ENCODE measurements around the gene TMEM150A.
"Not testable (repeated sequence)": the region's sequence is repeated elsewhere in the genome, so short reads cannot be mapped to it uniquely, and the experiment has no call there.

The TMEM150A gene

GRCh38 chr2:85577063-85577385, 25.5 kb downstream of the TMEM150A start:
- H3K27me3 ChIP-seq (ENCODE audit: control insufficient read depth in 1 of 2, insufficient read depth in 2 of 2, low read length in 2 of 2), result no peaks in the 10 kb centered on the region
- peak overlapping the region; percentile 84 for H3K27ac ChIP-seq (ENCODE audit: low read depth, low read length)
- peak overlapping the region; percentile 89 to 92 for H3K9ac ChIP-seq (ENCODE audit: low read depth in 1 of 2, low read length in 2 of 2)
- H3K4me3 ChIP-seq (ENCODE audit: low read depth in 1 of 2, low read length in 2 of 2), result peak overlapping the region; percentile 92 to 94
- H3K4me1 ChIP-seq (ENCODE audit: control insufficient read depth in 1 of 2, insufficient read depth in 2 of 2, low read length in 2 of 2), result peaks cover 23 to 26% of the 10 kb centered on the region in 2 donors
- peaks cover 5 to 10% of the 10 kb centered on the region in 2 donors for H3K36me3 ChIP-seq (ENCODE audit: control insufficient read depth in 1 of 2, insufficient read depth in 2 of 2, low read length in 2 of 2)
- H3K9me3 ChIP-seq (ENCODE audit: control insufficient read depth in 1 of 2, low read length in 2 of 2), result no peaks in the 10 kb centered on the region

- H3K4me3 ChIP-seq (ENCODE audit: low read depth in 1 of 2, low read length in 2 of 2), result no peak overlapping the region
- H3K9me3 ChIP-seq (ENCODE audit: control insufficient read depth in 1 of 2, low read length in 2 of 2), result no peaks in the 10 kb centered on the region
- no peak overlapping the region for H3K27ac ChIP-seq (ENCODE audit: low read depth, low read length)
Measured at GRCh38 chr2:85575739-85576138, 26.8 kb downstream of the TMEM150A start.

GRCh38 chr2:85566265-85566664, 36.2 kb downstream of the TMEM150A start:
- H3K27me3 ChIP-seq (ENCODE audit: control insufficient read depth in 1 of 2, insufficient read depth in 2 of 2, low read length in 2 of 2), result no peaks in the 10 kb centered on the region

More at GRCh38 chr2:85575739-85576138, 26.8 kb downstream of the TMEM150A start:
- no peaks in the 10 kb centered on the region for H3K27me3 ChIP-seq (ENCODE audit: control insufficient read depth in 1 of 2, insufficient read depth in 2 of 2, low read length in 2 of 2)
- H3K4me1 ChIP-seq (ENCODE audit: control insufficient read depth in 1 of 2, insufficient read depth in 2 of 2, low read length in 2 of 2), result peaks cover 23 to 26% of the 10 kb centered on the region in 2 donors
- no peak overlapping the region for H3K9ac ChIP-seq (ENCODE audit: low read depth in 1 of 2, low read length in 2 of 2)
- H3K36me3 ChIP-seq (ENCODE audit: control insufficient read depth in 1 of 2, insufficient read depth in 2 of 2, low read length in 2 of 2), result no peaks in the 10 kb centered on the region

GRCh38 chr2:85564144-85564563, 38.3 kb downstream of the TMEM150A start:
- H3K4me1 ChIP-seq (ENCODE audit: control insufficient read depth in 1 of 2, insufficient read depth in 2 of 2, low read length in 2 of 2), result peaks cover 10 to 12% of the 10 kb centered on the region in 2 donors
- H3K27ac ChIP-seq (ENCODE audit: low read depth, low read length), result no peak overlapping the region
- H3K4me3 ChIP-seq (ENCODE audit: low read depth in 1 of 2, low read length in 2 of 2), result no peak overlapping the region
- no peaks in the 10 kb centered on the region for H3K9me3 ChIP-seq (ENCODE audit: control insufficient read depth in 1 of 2, low read length in 2 of 2)
- no peak overlapping the region for H3K9ac ChIP-seq (ENCODE audit: low read depth in 1 of 2, low read length in 2 of 2)
- no peaks in the 10 kb centered on the region for H3K27me3 ChIP-seq (ENCODE audit: control insufficient read depth in 1 of 2, insufficient read depth in 2 of 2, low read length in 2 of 2)
- no peaks in the 10 kb centered on the region for H3K36me3 ChIP-seq (ENCODE audit: control insufficient read depth in 1 of 2, insufficient read depth in 2 of 2, low read length in 2 of 2)

More at GRCh38 chr2:85566265-85566664, 36.2 kb downstream of the TMEM150A start:
- no peak overlapping the region for H3K4me3 ChIP-seq (ENCODE audit: low read depth in 1 of 2, low read length in 2 of 2)
- no peak overlapping the region for H3K27ac ChIP-seq (ENCODE audit: low read depth, low read length)
- H3K36me3 ChIP-seq (ENCODE audit: control insufficient read depth in 1 of 2, insufficient read depth in 2 of 2, low read length in 2 of 2), result no peaks in the 10 kb centered on the region
- H3K9me3 ChIP-seq (ENCODE audit: control insufficient read depth in 1 of 2, low read length in 2 of 2), result no peaks in the 10 kb centered on the region
- no peaks in the 10 kb centered on the region for H3K4me1 ChIP-seq (ENCODE audit: control insufficient read depth in 1 of 2, insufficient read depth in 2 of 2, low read length in 2 of 2)
- no peak overlapping the region for H3K9ac ChIP-seq (ENCODE audit: low read depth in 1 of 2, low read length in 2 of 2)

- Histone ChIP-seq H3K27ac (ENCODE audit: low read depth, low read length) (peak within 1 kb of the TSS; percentile 76), H3K4me1 (ENCODE audit: control insufficient read depth in 1 of 2, insufficient read depth in 2 of 2, low read length in 2 of 2) (peaks cover 10 to 12% of the 10 kb centered on the region in 2 donors), H3K4me3 (ENCODE audit: low read depth in 1 of 2, low read length in 2 of 2) (peak within 1 kb of the TSS; percentile 78 to 98), H3K9me3 (ENCODE audit: control insufficient read depth in 1 of 2, low read length in 2 of 2) (no peaks in the 10 kb centered on the region), H3K9ac (ENCODE audit: low read depth in 1 of 2, low read length in 2 of 2) (peak within 1 kb of the TSS; percentile 83 to 96), H3K27me3 (ENCODE audit: control insufficient read depth in 1 of 2, insufficient read depth in 2 of 2, low read length in 2 of 2) (no peaks in the 10 kb centered on the region), H3K36me3 (ENCODE audit: control insufficient read depth in 1 of 2, insufficient read depth in 2 of 2, low read length in 2 of 2) (peaks cover 2 to 17% of the 10 kb centered on the region in 2 donors)
Measured at GRCh38 chr2:85561280-85562212, 41.0 kb downstream of the TMEM150A start, which contains the start of gene GGCX. Gene GGCX (minus strand): TSS chr2:85561493. CDS start chr2:85561428, 65 bp downstream.

- Histone ChIP-seq H3K27ac (ENCODE audit: low read depth, low read length) (no peak overlapping the region), H3K9ac (ENCODE audit: low read depth in 1 of 2, low read length in 2 of 2) (peak overlapping the region; percentile 72 to 83), H3K36me3 (ENCODE audit: control insufficient read depth in 1 of 2, insufficient read depth in 2 of 2, low read length in 2 of 2) (peaks cover 2 to 21% of the 10 kb centered on the region in 2 donors), H3K9me3 (ENCODE audit: control insufficient read depth in 1 of 2, low read length in 2 of 2) (no peaks in the 10 kb centered on the region), H3K4me3 (ENCODE audit: low read depth in 1 of 2, low read length in 2 of 2) (peak overlapping the region; percentile 78 to 98), H3K27me3 (ENCODE audit: control insufficient read depth in 1 of 2, insufficient read depth in 2 of 2, low read length in 2 of 2) (no peaks in the 10 kb centered on the region), H3K4me1 (ENCODE audit: control insufficient read depth in 1 of 2, insufficient read depth in 2 of 2, low read length in 2 of 2) (peaks cover 10 to 12% of the 10 kb centered on the region in 2 donors)
Measured at GRCh38 chr2:85560812-85561279, 41.7 kb downstream of the TMEM150A start.

- peaks cover 3 to 24% of the 10 kb centered on the region in 2 donors for H3K36me3 ChIP-seq (ENCODE audit: control insufficient read depth in 1 of 2, insufficient read depth in 2 of 2, low read length in 2 of 2)
- H3K4me1 ChIP-seq (ENCODE audit: control insufficient read depth in 1 of 2, insufficient read depth in 2 of 2, low read length in 2 of 2), result peaks cover 10 to 12% of the 10 kb centered on the region in 2 donors
- H3K27me3 ChIP-seq (ENCODE audit: control insufficient read depth in 1 of 2, insufficient read depth in 2 of 2, low read length in 2 of 2); H3K27ac ChIP-seq (ENCODE audit: low read depth, low read length); H3K9me3 ChIP-seq (ENCODE audit: control insufficient read depth in 1 of 2, low read length in 2 of 2): not testable (repeated sequence)
- H3K9ac ChIP-seq (ENCODE audit: low read depth in 1 of 2, low read length in 2 of 2), result peak overlapping the region; percentile 72 to 83
- peak overlapping the region; percentile 78 to 98 for H3K4me3 ChIP-seq (ENCODE audit: low read depth in 1 of 2, low read length in 2 of 2)
Measured at GRCh38 chr2:85560403-85560726, 42.1 kb downstream of the TMEM150A start.

- Histone ChIP-seq H3K9ac (ENCODE audit: low read depth in 1 of 2, low read length in 2 of 2) (no peak overlapping the region), H3K4me1 (ENCODE audit: control insufficient read depth in 1 of 2, insufficient read depth in 2 of 2, low read length in 2 of 2) (peaks cover 10 to 12% of the 10 kb centered on the region in 2 donors), H3K4me3 (ENCODE audit: low read depth in 1 of 2, low read length in 2 of 2) (no peak overlapping the region), H3K36me3 (ENCODE audit: control insufficient read depth in 1 of 2, insufficient read depth in 2 of 2, low read length in 2 of 2) (peaks cover 17 to 41% of the 10 kb centered on the region in 2 donors), H3K9me3 (ENCODE audit: control insufficient read depth in 1 of 2, low read length in 2 of 2) (no peaks in the 10 kb centered on the region), H3K27me3 (ENCODE audit: control insufficient read depth in 1 of 2, insufficient read depth in 2 of 2, low read length in 2 of 2) (no peaks in the 10 kb centered on the region), H3K27ac (ENCODE audit: low read depth, low read length) (no peak overlapping the region)
Measured at GRCh38 chr2:85558160-85558559, 44.3 kb downstream of the TMEM150A start.

GRCh38 chr2:85557130-85557529, 45.4 kb downstream of the TMEM150A start:
- no peak overlapping the region for H3K4me3 ChIP-seq (ENCODE audit: low read depth in 1 of 2, low read length in 2 of 2)
- H3K4me1 ChIP-seq (ENCODE audit: control insufficient read depth in 1 of 2, insufficient read depth in 2 of 2, low read length in 2 of 2), result peaks cover 10 to 12% of the 10 kb centered on the region in 2 donors
- H3K9ac ChIP-seq (ENCODE audit: low read depth in 1 of 2, low read length in 2 of 2), result no peak overlapping the region
- no peaks in the 10 kb centered on the region for H3K27me3 ChIP-seq (ENCODE audit: control insufficient read depth in 1 of 2, insufficient read depth in 2 of 2, low read length in 2 of 2)
- no peak overlapping the region for H3K27ac ChIP-seq (ENCODE audit: low read depth, low read length)
- H3K36me3 ChIP-seq (ENCODE audit: control insufficient read depth in 1 of 2, insufficient read depth in 2 of 2, low read length in 2 of 2), result peaks cover 27 to 51% of the 10 kb centered on the region in 2 donors
- H3K9me3 ChIP-seq (ENCODE audit: control insufficient read depth in 1 of 2, low read length in 2 of 2), result no peaks in the 10 kb centered on the region

- Histone ChIP-seq H3K9me3 (ENCODE audit: control insufficient read depth in 1 of 2, low read length in 2 of 2) (no peaks in the 10 kb centered on the region), H3K27me3 (ENCODE audit: control insufficient read depth in 1 of 2, insufficient read depth in 2 of 2, low read length in 2 of 2) (no peaks in the 10 kb centered on the region), H3K36me3 (ENCODE audit: control insufficient read depth in 1 of 2, insufficient read depth in 2 of 2, low read length in 2 of 2) (peaks cover 42 to 68% of the 10 kb centered on the region in 2 donors), H3K4me1 (ENCODE audit: control insufficient read depth in 1 of 2, insufficient read depth in 2 of 2, low read length in 2 of 2) (peaks cover 3 to 10% of the 10 kb centered on the region in 2 donors), H3K4me3 (ENCODE audit: low read depth in 1 of 2, low read length in 2 of 2) (no peak overlapping the region), H3K27ac (ENCODE audit: low read depth, low read length) (no peak overlapping the region), H3K9ac (ENCODE audit: low read depth in 1 of 2, low read length in 2 of 2) (no peak overlapping the region)
Measured at GRCh38 chr2:85554980-85555612, 47.4 kb downstream of the TMEM150A start.
